ENCODE data around the gene TGFBR2. TPM values are rescaled to one million over a fixed set of nuclear protein-coding genes. Genes with fewer than 3 reads are reported as not detected.

The TGFBR2 gene
- total and polyA plus RNA-seq, 2 of the 13 experiments (the other 11 are each of a cell fraction or from before 2014, with no cell fraction given) = 82.2 to 187 TPM

DNA sequence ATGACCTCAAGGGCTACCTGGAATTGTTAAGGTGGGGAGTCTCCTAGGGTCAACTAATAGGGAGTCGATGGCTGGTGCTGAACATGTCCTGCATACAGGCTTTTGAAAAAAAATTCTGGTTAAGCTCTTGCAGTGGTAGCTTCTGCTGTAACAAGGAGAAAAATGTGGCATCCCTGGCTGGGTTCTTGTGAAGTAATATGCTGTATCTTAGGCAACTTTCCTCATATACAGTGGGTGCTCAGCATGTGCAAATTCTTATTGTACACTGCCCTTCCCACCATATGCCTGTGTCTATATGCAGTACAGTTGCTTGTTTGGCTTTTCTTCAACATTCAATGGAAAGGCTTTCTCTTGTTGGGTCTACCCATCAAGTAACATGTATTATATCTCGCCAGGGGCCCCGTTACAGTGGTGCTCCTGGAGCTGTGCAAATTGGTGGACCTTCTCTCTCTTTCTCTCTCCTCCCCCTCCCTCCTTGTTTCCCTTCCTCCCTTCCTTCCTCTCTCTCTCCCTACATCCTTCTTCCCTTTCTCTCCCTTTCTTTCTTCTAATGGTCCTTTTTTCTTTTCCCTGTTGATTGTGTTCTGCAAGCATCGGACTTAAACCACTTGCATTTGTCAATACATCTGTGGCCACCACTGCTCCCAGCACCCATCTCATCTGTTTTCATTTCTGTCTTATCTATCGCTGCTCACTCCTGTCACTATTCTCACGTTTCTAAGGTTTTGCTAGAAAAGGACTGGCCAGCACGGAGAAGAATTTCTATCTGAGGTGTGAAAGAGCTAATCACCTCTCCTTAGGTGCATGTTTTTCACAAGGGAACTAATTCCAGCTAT lies 35.2 kb downstream of the TGFBR2 start:
- H3K79me2 ChIP-seq (ENCODE audit: insufficient read depth, low read length) = peaks cover 99% of the 10 kb centered on the region
- H3K36me3 ChIP-seq (replicated peaks in 1 of 2; ENCODE audit: control insufficient read depth in 1 of 2, insufficient read depth in 2 of 2, low read length in 2 of 2) = peaks cover 18 to 78% of the 10 kb centered on the region in 2 experiments
- TF ChIP-seq KAT2B (IDR thresholded peaks at IDR 0.05; ENCODE audit: borderline replicate concordance, low read depth, low read length) = no peak
- TF ChIP-seq SSRP1 (CRISPR knock-in tag; IDR thresholded peaks at IDR 0.05) = 0 out of 2 replicates have a peak, but pooled peaks have one; percentile 50
- peak in 1 of 2 experiments; percentile 21; a peak in 1 of 4 replicates for TF ChIP-seq POLR2A (IDR thresholded peaks at IDR 0.05; ENCODE audit: insufficient read depth in 1 of 2, low read depth in 2 of 2, low read length in 2 of 2)
- TF ChIP-seq CBFB (CRISPR knock-in tag; IDR thresholded peaks at IDR 0.05) = no peak
- TF ChIP-seq, protein P1, sequence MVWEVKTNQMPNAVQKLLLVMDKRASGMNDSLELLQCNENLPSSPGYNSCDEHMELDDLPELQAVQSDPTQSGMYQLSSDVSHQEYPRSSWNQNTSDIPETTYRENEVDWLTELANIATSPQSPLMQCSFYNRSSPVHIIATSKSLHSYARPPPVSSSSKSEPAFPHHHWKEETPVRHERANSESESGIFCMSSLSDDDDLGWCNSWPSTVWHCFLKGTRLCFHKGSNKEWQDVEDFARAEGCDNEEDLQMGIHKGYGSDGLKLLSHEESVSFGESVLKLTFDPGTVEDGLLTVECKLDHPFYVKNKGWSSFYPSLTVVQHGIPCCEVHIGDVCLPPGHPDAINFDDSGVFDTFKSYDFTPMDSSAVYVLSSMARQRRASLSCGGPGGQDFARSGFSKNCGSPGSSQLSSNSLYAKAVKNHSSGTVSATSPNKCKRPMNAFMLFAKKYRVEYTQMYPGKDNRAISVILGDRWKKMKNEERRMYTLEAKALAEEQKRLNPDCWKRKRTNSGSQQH (CRISPR knock-in tag; IDR thresholded peaks at IDR 0.05; ENCODE audit: low read depth) = no peak
- TF ChIP-seq PCBP2 (optimal IDR thresholded peaks at IDR 0.05; ENCODE audit: low read depth, low read length, poor library complexity, severe bottlenecking) = peak; percentile 22
- TF ChIP-seq SETDB1 (CRISPR knock-in tag; IDR thresholded peaks at IDR 0.05; ENCODE audit: borderline replicate concordance) = no peak
- peak; percentile 36 for TF ChIP-seq AGO2 (optimal IDR thresholded peaks at IDR 0.05; ENCODE audit: low read depth, low read length)
- TF ChIP-seq, protein P2, sequence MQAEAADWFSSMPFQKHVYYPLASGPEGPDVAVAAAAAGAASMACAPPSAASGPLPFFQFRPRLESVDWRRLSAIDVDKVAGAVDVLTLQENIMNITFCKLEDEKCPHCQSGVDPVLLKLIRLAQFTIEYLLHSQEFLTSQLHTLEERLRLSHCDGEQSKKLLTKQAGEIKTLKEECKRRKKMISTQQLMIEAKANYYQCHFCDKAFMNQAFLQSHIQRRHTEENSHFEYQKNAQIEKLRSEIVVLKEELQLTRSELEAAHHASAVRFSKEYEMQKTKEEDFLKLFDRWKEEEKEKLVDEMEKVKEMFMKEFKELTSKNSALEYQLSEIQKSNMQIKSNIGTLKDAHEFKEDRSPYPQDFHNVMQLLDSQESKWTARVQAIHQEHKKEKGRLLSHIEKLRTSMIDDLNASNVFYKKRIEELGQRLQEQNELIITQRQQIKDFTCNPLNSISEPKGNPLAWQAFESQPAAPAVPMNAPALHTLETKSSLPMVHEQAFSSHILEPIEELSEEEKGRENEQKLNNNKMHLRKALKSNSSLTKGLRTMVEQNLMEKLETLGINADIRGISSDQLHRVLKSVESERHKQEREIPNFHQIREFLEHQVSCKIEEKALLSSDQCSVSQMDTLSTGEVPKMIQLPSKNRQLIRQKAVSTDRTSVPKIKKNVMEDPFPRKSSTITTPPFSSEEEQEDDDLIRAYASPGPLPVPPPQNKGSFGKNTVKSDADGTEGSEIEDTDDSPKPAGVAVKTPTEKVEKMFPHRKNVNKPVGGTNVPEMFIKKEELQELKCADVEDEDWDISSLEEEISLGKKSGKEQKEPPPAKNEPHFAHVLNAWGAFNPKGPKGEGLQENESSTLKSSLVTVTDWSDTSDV (CRISPR knock-in tag; IDR thresholded peaks at IDR 0.05) = no peak
- TF ChIP-seq RBM22 (optimal IDR thresholded peaks at IDR 0.05; ENCODE audit: low read length) = peak; percentile 94
- no peak for TF ChIP-seq ZKSCAN1 (IDR thresholded peaks at IDR 0.05; ENCODE audit: low read length)
- no peak for TF ChIP-seq MTA1 (CRISPR knock-in tag; IDR thresholded peaks at IDR 0.05; ENCODE audit: borderline replicate concordance)
- TF ChIP-seq POLR2AphosphoS2 (IDR thresholded peaks at IDR 0.05; ENCODE audit: low read depth, low read length) = peak; percentile 71; the same call in 1 of the 2 replicates
- no peak for TF ChIP-seq CEBPB (IDR thresholded peaks at IDR 0.05; ENCODE audit: borderline replicate concordance, low read depth, low read length)
- TF ChIP-seq ZNF660 (CRISPR knock-in tag; IDR thresholded peaks at IDR 0.05; ENCODE audit: borderline replicate concordance, low read depth) = no peak
- TF ChIP-seq, protein P3, sequence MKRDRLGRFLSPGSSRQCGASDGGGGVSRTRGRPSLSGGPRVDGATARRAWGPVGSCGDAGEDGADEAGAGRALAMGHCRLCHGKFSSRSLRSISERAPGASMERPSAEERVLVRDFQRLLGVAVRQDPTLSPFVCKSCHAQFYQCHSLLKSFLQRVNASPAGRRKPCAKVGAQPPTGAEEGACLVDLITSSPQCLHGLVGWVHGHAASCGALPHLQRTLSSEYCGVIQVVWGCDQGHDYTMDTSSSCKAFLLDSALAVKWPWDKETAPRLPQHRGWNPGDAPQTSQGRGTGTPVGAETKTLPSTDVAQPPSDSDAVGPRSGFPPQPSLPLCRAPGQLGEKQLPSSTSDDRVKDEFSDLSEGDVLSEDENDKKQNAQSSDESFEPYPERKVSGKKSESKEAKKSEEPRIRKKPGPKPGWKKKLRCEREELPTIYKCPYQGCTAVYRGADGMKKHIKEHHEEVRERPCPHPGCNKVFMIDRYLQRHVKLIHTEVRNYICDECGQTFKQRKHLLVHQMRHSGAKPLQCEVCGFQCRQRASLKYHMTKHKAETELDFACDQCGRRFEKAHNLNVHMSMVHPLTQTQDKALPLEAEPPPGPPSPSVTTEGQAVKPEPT (CRISPR knock-in tag; IDR thresholded peaks at IDR 0.05; ENCODE audit: low read depth) = no peak
- TF ChIP-seq, protein P4, sequence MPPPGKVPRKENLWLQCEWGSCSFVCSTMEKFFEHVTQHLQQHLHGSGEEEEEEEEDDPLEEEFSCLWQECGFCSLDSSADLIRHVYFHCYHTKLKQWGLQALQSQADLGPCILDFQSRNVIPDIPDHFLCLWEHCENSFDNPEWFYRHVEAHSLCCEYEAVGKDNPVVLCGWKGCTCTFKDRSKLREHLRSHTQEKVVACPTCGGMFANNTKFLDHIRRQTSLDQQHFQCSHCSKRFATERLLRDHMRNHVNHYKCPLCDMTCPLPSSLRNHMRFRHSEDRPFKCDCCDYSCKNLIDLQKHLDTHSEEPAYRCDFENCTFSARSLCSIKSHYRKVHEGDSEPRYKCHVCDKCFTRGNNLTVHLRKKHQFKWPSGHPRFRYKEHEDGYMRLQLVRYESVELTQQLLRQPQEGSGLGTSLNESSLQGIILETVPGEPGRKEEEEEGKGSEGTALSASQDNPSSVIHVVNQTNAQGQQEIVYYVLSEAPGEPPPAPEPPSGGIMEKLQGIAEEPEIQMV (CRISPR knock-in tag; IDR thresholded peaks at IDR 0.05; ENCODE audit: low read depth) = no peak

More for the DNA sequence above, 35.2 kb downstream of the TGFBR2 start:
- Histone ChIP-seq H2AFZ (ENCODE audit: low read length) (no peak overlapping the region), H3K9me3 (ENCODE audit: low read length) (no peaks in the 10 kb centered on the region), H3K4me1 (ENCODE audit: insufficient read depth, low read length) (peaks cover 95% of the 10 kb centered on the region), H3K4me3 (replicated peaks in 1 of 3; ENCODE audit: insufficient read depth in 1 of 3, low read depth in 2 of 3, low read length in 3 of 3) (no peak overlapping the region), H3K4me2 (ENCODE audit: low read depth, low read length) (no peak overlapping the region), H4K20me1 (ENCODE audit: insufficient read depth, low read length) (peaks cover 100% of the 10 kb centered on the region), H3K27ac (ENCODE audit: extremely low read length, insufficient read depth, low read length) (no peak overlapping the region), H3K9ac (ENCODE audit: insufficient read depth, low read depth, low read length) (no peak overlapping the region), H3K27me3 (ENCODE audit: control insufficient read depth in 1 of 2, insufficient read depth in 2 of 2, low read length in 2 of 2) (no peaks in the 10 kb centered on the region)
- ATAC-seq (peak; percentile 19), FAIRE-seq (no peak), DNase-seq (ENCODE audit: low spot score) (no peak)
- in situ Hi-C loops (cut with HindIII; ENCODE audit: extremely low pct_ligation_motif_present, low pct_unique_long_range_greater_than_20kb) = no loop called here
- intact Hi-C loops (cut with micrococcal nuclease; ENCODE audit: unreplicated experiment) = no loop called here
- WGBS (ENCODE audit: low lambda C conversion rate) = 92% methylated on average over 7 of the region's 7 CpGs
- ChIA-PET CTCF (ENCODE audit: low intra/inter-chr PET ratio, low total read pairs) (no interaction called here), POLR2A (interaction anchor here (1.2 to 2.1 kb wide), 2 partner anchors 14 to 382 kb away, joined by 3 to 6 read pairs; no protein-coding TSS in a partner anchor)
- no TSS peak for BruUV-seq (replicated peaks)

All from HepG2 (cell line).